ENCODE data around the gene BDP1.

GRCh38 chr5:71460693-71461092, 5.2 kb downstream of the BDP1 start:
- TF ChIP-seq CTCF (IDR thresholded peaks at IDR 0.05) (no peak), POLR2A (IDR thresholded peaks at IDR 0.05) (no peak), EP300 (IDR thresholded peaks at IDR 0.05) (no peak)
